HepG2 (cell line): ENCODE results near the gene ANP32B. TPM values are rescaled to one million over a fixed set of nuclear protein-coding genes. Genes with fewer than 3 reads are reported as not detected.
A peak's percentile ranks its signal among the peaks of the same experiment; 100 is the strongest.

ENCODE experiments used
- IRX3 ChIP-seq: sonication (generic); formaldehyde crosslinking; IDR thresholded peaks from 2 replicates; pipeline ENCODE4 v1.8.1; 2023; ENCODE audit warnings: mild to moderate bottlenecking, low read depth, missing genetic modification reagents, borderline replicate concordance
- KDM5A ChIP-seq: fragments of 200-600 bp; sonication (generic); IDR thresholded peaks from 2 replicates; pipeline ENCODE4 v1.7.0; 2018; ENCODE audit warnings: antibody characterized with exemption, mild to moderate bottlenecking, low read length, borderline replicate concordance
- MTA1 ChIP-seq: sonication (generic); formaldehyde crosslinking; IDR thresholded peaks from 2 replicates; pipeline ENCODE4 v1.4.0; 2020; ENCODE audit warnings: missing genetic modification reagents, mild to moderate bottlenecking, borderline replicate concordance
- ONECUT2 ChIP-seq: sonication (generic); formaldehyde crosslinking; IDR thresholded peaks from 2 replicates; pipeline ENCODE4 v1.4.0; 2020; ENCODE audit warnings: missing genetic modification reagents
- PREB ChIP-seq: sonication (generic); formaldehyde crosslinking; IDR thresholded peaks from 2 replicates; pipeline ENCODE4 v1.4.0; 2020; ENCODE audit warnings: missing genetic modification reagents
- RERE ChIP-seq: IDR thresholded peaks from 2 replicates; pipeline ENCODE4 v1.6.1; 2016; ENCODE audit warnings: low read depth, missing genetic modification reagents, missing compliant biosample characterization
- SP5 ChIP-seq: IDR thresholded peaks from 2 replicates; pipeline ENCODE4 v1.6.1; 2016; ENCODE audit warnings: low read depth, borderline replicate concordance
- ZNF468 ChIP-seq: sonication (generic); formaldehyde crosslinking; IDR thresholded peaks from 2 replicates; pipeline ENCODE4 v1.8.0; 2022; ENCODE audit warnings: mild to moderate bottlenecking, moderate library complexity, missing genetic modification reagents
- ZNF484 ChIP-seq: sonication (generic); formaldehyde crosslinking; IDR thresholded peaks from 2 replicates; pipeline ENCODE4 v1.5.1; 2020; ENCODE audit warnings: mild to moderate bottlenecking, low read depth, missing genetic modification reagents, borderline replicate concordance
- ZNF646 ChIP-seq: sonication (generic); formaldehyde crosslinking; IDR thresholded peaks from 2 replicates; pipeline ENCODE4 v1.9.0; 2021; ENCODE audit warnings: mild to moderate bottlenecking, missing genetic modification reagents
- ZNF720 ChIP-seq: sonication (generic); formaldehyde crosslinking; IDR thresholded peaks from 2 replicates; pipeline ENCODE4 v1.4.0; 2020; ENCODE audit warnings: missing genetic modification reagents
- ZNF83 ChIP-seq: sonication (generic); formaldehyde crosslinking; IDR thresholded peaks from 2 replicates; pipeline ENCODE4 v1.4.0; 2020; ENCODE audit warnings: missing genetic modification reagents, mild to moderate bottlenecking, borderline replicate concordance
- ZNF850 ChIP-seq: sonication (generic); formaldehyde crosslinking; conservative IDR thresholded peaks from 2 replicates; pipeline ENCODE4 v1.9.0; 2021; ENCODE audit warnings: mild to moderate bottlenecking, missing genetic modification reagents
- polyA plus RNA-seq, 8 experiments: library from polyadenylated mRNA; depleted of rRNA in 3 of 8; stranded (reverse) in 7 of 8; unstranded in 1 of 8; fragments of >200 nt; fragmentation: Illumina TruSeq in 4 of 8; extraction: Trizol in 4 of 8; gene quantifications; 2 replicates each; pipeline versions ENCODE4 v1.2.1 to v1.2.3, GENCODE V29; 2011 to 2016; ENCODE audit warnings: low read depth in 4 of 8, missing spikeins in 1 of 8, mixed read lengths in 1 of 8; ENCODE audit not compliant: insufficient read depth in 1 of 8
- total RNA-seq, 5 experiments: library from RNA; depleted of rRNA; stranded (reverse); fragments of >200 nt; fragmentation: Illumina TruSeq; extraction: Trizol; gene quantifications; 2 replicates each; pipeline ENCODE4 v1.2.3, GENCODE V29; 2016; ENCODE audit warnings: low read depth in 1 of 5

ANP32B gene
- total and polyA plus RNA-seq, 2 of the 13 experiments (the other 11 are each of a cell fraction or from before 2014, with no cell fraction given): 22.1 to 37.5 TPM

- TF ChIP-seq PREB (CRISPR knock-in tag) (no peak), ZNF646 (CRISPR knock-in tag) (no peak), KDM5A (peak; percentile 68; the same call in 1 of the 2 replicates), SP5 (CRISPR knock-in tag) (peak; percentile 57; the same call in 1 of the 2 replicates), ZNF484 (CRISPR knock-in tag) (0 out of 2 replicates have a peak, but pooled peaks have one; percentile 33), MTA1 (CRISPR knock-in tag) (no peak), ZNF850 (CRISPR knock-in tag) (peak; percentile 71; the same call in 1 of the 2 replicates), ZNF468 (no peak), RERE (CRISPR knock-in tag) (no peak), IRX3 (peak; percentile 73; the same call in 1 of the 2 replicates), ZNF83 (CRISPR knock-in tag) (no peak), ZNF720 (CRISPR knock-in tag) (no peak), ONECUT2 (CRISPR knock-in tag) (no peak)
These were observed at the start of gene ANP32B (continued) for GRCh38 chr9:97982683-97983588.
